ENCODE results near the gene SMOC2. TPM values are rescaled to one million over a fixed set of nuclear protein-coding genes. Genes with fewer than 3 reads are reported as not detected.

SMOC2 gene
- total and polyA plus RNA-seq, 4 experiments from 2014 or later = not detected

GRCh38 chr6:168494726-168495125, 53.7 kb downstream of the SMOC2 start:
- H3K4me1 Mint-ChIP-seq = no peaks in the 10 kb centered on the region
- H3K27me3 Mint-ChIP-seq = no peaks in the 10 kb centered on the region
- no peak overlapping the region for H3K4me3 Mint-ChIP-seq
- H3K27ac ChIP-seq (ENCODE audit: low read depth, low read length) = no peak overlapping the region
- intact Hi-C loops (cut with micrococcal nuclease) = no loop called here
- H3K36me3 ChIP-seq (ENCODE audit: insufficient read depth, low read length) = no peaks in the 10 kb centered on the region
- no peaks in the 10 kb centered on the region for H3K36me3 Mint-ChIP-seq
- no peak overlapping the region for H3K4me3 ChIP-seq (ENCODE audit: low read length in 2 of 2)
- H3K27ac Mint-ChIP-seq = no peak overlapping the region
- DNase-seq = no peak
- no peaks in the 10 kb centered on the region for H3K4me1 ChIP-seq (ENCODE audit: insufficient read depth, low read length)
- H3K9me3 ChIP-seq (ENCODE audit: control insufficient read depth in 1 of 2, low read length in 2 of 2) = no peaks in the 10 kb centered on the region
- H3K27me3 ChIP-seq (ENCODE audit: insufficient read depth, low read length) = no peaks in the 10 kb centered on the region
- no peaks in the 10 kb centered on the region for H3K9me3 Mint-ChIP-seq
- ChIA-PET CTCF (ENCODE audit: partially characterized antibody) (no interaction called here), POLR2A (ENCODE audit: partially characterized antibody) (no interaction called here)

- H3K27ac ChIP-seq (ENCODE audit: low read depth, low read length) = no peak overlapping the region
- Mint-ChIP-seq H3K27me3 (no peaks in the 10 kb centered on the region), H3K4me1 (no peaks in the 10 kb centered on the region), H3K36me3 (no peaks in the 10 kb centered on the region), H3K9me3 (no peaks in the 10 kb centered on the region), H3K27ac (no peak overlapping the region), H3K4me3 (no peak overlapping the region)
- H3K36me3 ChIP-seq (ENCODE audit: insufficient read depth, low read length) = no peaks in the 10 kb centered on the region
- no peaks in the 10 kb centered on the region for H3K27me3 ChIP-seq (ENCODE audit: insufficient read depth, low read length)
- H3K4me1 ChIP-seq (ENCODE audit: insufficient read depth, low read length) = no peaks in the 10 kb centered on the region
- H3K4me3 ChIP-seq (ENCODE audit: low read length in 2 of 2) = no peak overlapping the region
- H3K9me3 ChIP-seq (ENCODE audit: control insufficient read depth in 1 of 2, low read length in 2 of 2) = no peaks in the 10 kb centered on the region
- ChIA-PET CTCF (ENCODE audit: partially characterized antibody) (no interaction called here), POLR2A (ENCODE audit: partially characterized antibody) (no interaction called here)
- intact Hi-C loops (cut with micrococcal nuclease) = no loop called here
- DNase-seq = no peak
Measured at GRCh38 chr6:168495133-168495532, 54.1 kb downstream of the SMOC2 start.

- H3K36me3 ChIP-seq (ENCODE audit: insufficient read depth, low read length) = no peaks in the 10 kb centered on the region
- H3K9me3 ChIP-seq (ENCODE audit: control insufficient read depth in 1 of 2, low read length in 2 of 2) = no peaks in the 10 kb centered on the region
- intact Hi-C loops (cut with micrococcal nuclease) = no loop called here
- Mint-ChIP-seq H3K9me3 (peaks cover 0 to 2% (median 0%) of the 10 kb centered on the region in 8 donors), H3K27ac (no peak overlapping the region), H3K4me3 (no peak overlapping the region), H3K27me3 (no peaks in the 10 kb centered on the region), H3K4me1 (no peaks in the 10 kb centered on the region), H3K36me3 (no peaks in the 10 kb centered on the region)
- no peak overlapping the region for H3K27ac ChIP-seq (ENCODE audit: low read depth, low read length)
- H3K27me3 ChIP-seq (ENCODE audit: insufficient read depth, low read length) = no peaks in the 10 kb centered on the region
- no peak overlapping the region for H3K4me3 ChIP-seq (ENCODE audit: low read length in 2 of 2)
- H3K4me1 ChIP-seq (ENCODE audit: insufficient read depth, low read length) = no peaks in the 10 kb centered on the region
- ChIA-PET POLR2A (ENCODE audit: partially characterized antibody) (no interaction called here), CTCF (ENCODE audit: partially characterized antibody) (no interaction called here)
- no peak for DNase-seq
Measured at GRCh38 chr6:168495636-168496035, 54.7 kb downstream of the SMOC2 start.

GRCh38 chr6:168496139-168496996, 55.4 kb downstream of the SMOC2 start:
- no peaks in the 10 kb centered on the region for H3K4me1 Mint-ChIP-seq
- H3K36me3 ChIP-seq (ENCODE audit: insufficient read depth, low read length) = no peaks in the 10 kb centered on the region
- H3K27ac Mint-ChIP-seq = no peak overlapping the region
- ChIA-PET CTCF (ENCODE audit: partially characterized antibody) (no interaction called here), POLR2A (ENCODE audit: partially characterized antibody) (no interaction called here)
- intact Hi-C loops (cut with micrococcal nuclease) = no loop called here
- peaks cover 0 to 2% (median 0%) of the 10 kb centered on the region in 8 donors for H3K9me3 Mint-ChIP-seq
- no peaks in the 10 kb centered on the region for H3K27me3 Mint-ChIP-seq
- DNase-seq = no peak
- no peaks in the 10 kb centered on the region for H3K4me1 ChIP-seq (ENCODE audit: insufficient read depth, low read length)
- no peak overlapping the region for H3K4me3 ChIP-seq (ENCODE audit: low read length in 2 of 2)
- no peaks in the 10 kb centered on the region for H3K36me3 Mint-ChIP-seq
- no peaks in the 10 kb centered on the region for H3K27me3 ChIP-seq (ENCODE audit: insufficient read depth, low read length)
- H3K4me3 Mint-ChIP-seq = no peak overlapping the region
- no peaks in the 10 kb centered on the region for H3K9me3 ChIP-seq (ENCODE audit: control insufficient read depth in 1 of 2, low read length in 2 of 2)
- H3K27ac ChIP-seq (ENCODE audit: low read depth, low read length) = no peak overlapping the region

- no peak for DNase-seq
- POLR2A ChIA-PET (ENCODE audit: partially characterized antibody) = no interaction called here
Measured at GRCh38 chr6:168496997-168497331, 56.0 kb downstream of the SMOC2 start.

GRCh38 chr6:168497381-168497780, 56.4 kb downstream of the SMOC2 start:
- Histone ChIP-seq H3K36me3 (ENCODE audit: insufficient read depth, low read length) (no peaks in the 10 kb centered on the region), H3K4me3 (ENCODE audit: low read length in 2 of 2) (no peak overlapping the region), H3K27me3 (ENCODE audit: insufficient read depth, low read length) (no peaks in the 10 kb centered on the region), H3K27ac (ENCODE audit: low read depth, low read length) (no peak overlapping the region), H3K9me3 (ENCODE audit: control insufficient read depth in 1 of 2, low read length in 2 of 2) (no peaks in the 10 kb centered on the region), H3K4me1 (ENCODE audit: insufficient read depth, low read length) (no peaks in the 10 kb centered on the region)
- Mint-ChIP-seq H3K36me3 (no peaks in the 10 kb centered on the region), H3K4me3 (no peak overlapping the region), H3K9me3 (peaks cover 0 to 2% (median 0%) of the 10 kb centered on the region in 8 donors), H3K27ac (no peak overlapping the region), H3K27me3 (no peaks in the 10 kb centered on the region), H3K4me1 (no peaks in the 10 kb centered on the region)
- ChIA-PET POLR2A (ENCODE audit: partially characterized antibody) (no interaction called here), CTCF (ENCODE audit: partially characterized antibody) (no interaction called here)
- no peak for DNase-seq
- intact Hi-C loops (cut with micrococcal nuclease) = no loop called here

More at GRCh38 chr6:168496997-168497331, 56.0 kb downstream of the SMOC2 start:
- intact Hi-C loops (cut with micrococcal nuclease) = no loop called here
- Mint-ChIP-seq H3K36me3 (no peaks in the 10 kb centered on the region), H3K4me1 (no peaks in the 10 kb centered on the region), H3K4me3 (no peak overlapping the region), H3K27me3 (no peaks in the 10 kb centered on the region), H3K9me3 (peaks cover 0 to 2% (median 0%) of the 10 kb centered on the region in 8 donors), H3K27ac (no peak overlapping the region)
- Histone ChIP-seq H3K4me1 (ENCODE audit: insufficient read depth, low read length) (no peaks in the 10 kb centered on the region), H3K27ac (ENCODE audit: low read depth, low read length) (no peak overlapping the region), H3K36me3 (ENCODE audit: insufficient read depth, low read length) (no peaks in the 10 kb centered on the region), H3K27me3 (ENCODE audit: insufficient read depth, low read length) (no peaks in the 10 kb centered on the region), H3K4me3 (ENCODE audit: low read length in 2 of 2) (no peak overlapping the region), H3K9me3 (ENCODE audit: control insufficient read depth in 1 of 2, low read length in 2 of 2) (no peaks in the 10 kb centered on the region)
- CTCF ChIA-PET (ENCODE audit: partially characterized antibody) = no interaction called here

GRCh38 chr6:168498161-168498843, 57.3 kb downstream of the SMOC2 start:
- Mint-ChIP-seq H3K27me3 (no peaks in the 10 kb centered on the region), H3K36me3 (no peaks in the 10 kb centered on the region), H3K27ac (no peak overlapping the region), H3K9me3 (peaks cover 0 to 2% (median 0%) of the 10 kb centered on the region in 8 donors), H3K4me3 (no peak overlapping the region), H3K4me1 (no peaks in the 10 kb centered on the region)
- Histone ChIP-seq H3K4me1 (ENCODE audit: insufficient read depth, low read length) (no peaks in the 10 kb centered on the region), H3K27me3 (ENCODE audit: insufficient read depth, low read length) (no peaks in the 10 kb centered on the region), H3K27ac (ENCODE audit: low read depth, low read length) (no peak overlapping the region), H3K36me3 (ENCODE audit: insufficient read depth, low read length) (no peaks in the 10 kb centered on the region), H3K4me3 (ENCODE audit: low read length in 2 of 2) (no peak overlapping the region), H3K9me3 (ENCODE audit: control insufficient read depth in 1 of 2, low read length in 2 of 2) (no peaks in the 10 kb centered on the region)
- ChIA-PET CTCF (ENCODE audit: partially characterized antibody) (no interaction called here), POLR2A (ENCODE audit: partially characterized antibody) (no interaction called here)
- intact Hi-C loops (cut with micrococcal nuclease) = no loop called here
- no peak for DNase-seq
